Lung (tissue), 12 donors: ENCODE data around the gene PIPOX. TPM values are rescaled to one million over a fixed set of nuclear protein-coding genes. Genes with fewer than 3 reads are reported as not detected.

ENCODE experiments used
- ATAC-seq: fragments of 200-7000 bp; cut with Tn5 transposase; one replicate; pipeline ENCODE4 v1.9.1; 2020; ENCODE audit warnings: moderate number of reproducible peaks; ENCODE audit not compliant: insufficient read depth, low FRiP score
- DNase-seq, 3 donors: peaks; one replicate each; pipeline ENCODE4 v3.0.0-alpha.2; 2013 to 2017
- H3K27ac ChIP-seq, 2 donors: one replicate each; pipeline ENCODE4 v1.5.1; 2013; ENCODE audit warnings: mild to moderate bottlenecking in 2 of 2, moderate library complexity in 2 of 2, control low read depth in 1 of 2, inconsistent platforms in 1 of 2, low read depth in 1 of 2, low read length in 1 of 2
- H3K27me3 ChIP-seq, 3 donors: one replicate each; pipeline ENCODE4 v1.5.1; 2013; ENCODE audit warnings: low read length in 2 of 3; ENCODE audit not compliant: control insufficient read depth in 3 of 3, insufficient read depth in 3 of 3
- H3K36me3 ChIP-seq, 4 donors: one replicate each; pipeline ENCODE4 v1.5.1; 2013; ENCODE audit warnings: low read length in 4 of 4, mild to moderate bottlenecking in 1 of 4, moderate library complexity in 1 of 4; ENCODE audit not compliant: control insufficient read depth in 4 of 4, insufficient read depth in 4 of 4
- H3K4me1 ChIP-seq, 5 donors: one replicate each; pipeline ENCODE4 v1.5.1; 2013; ENCODE audit warnings: low read length in 5 of 5, mild to moderate bottlenecking in 2 of 5, moderate library complexity in 1 of 5; ENCODE audit not compliant: control insufficient read depth in 5 of 5, insufficient read depth in 5 of 5
- H3K4me3 ChIP-seq: one replicate; pipeline ENCODE4 v1.5.1; 2013; ENCODE audit warnings: mild to moderate bottlenecking, control low read depth, moderate library complexity
- H3K9ac ChIP-seq, 2 donors: one replicate each; pipeline ENCODE4 v1.5.1; 2013; ENCODE audit warnings: low read length in 2 of 2, control low read depth in 1 of 2; ENCODE audit not compliant: insufficient read depth in 1 of 2
- H3K9me3 ChIP-seq, 4 donors: one replicate each; pipeline ENCODE4 v1.5.1; 2013; ENCODE audit warnings: low read length in 3 of 4, mild to moderate bottlenecking in 1 of 4, moderate library complexity in 1 of 4; ENCODE audit not compliant: control insufficient read depth in 4 of 4, insufficient read depth in 3 of 4
- CTCF ChIP-seq: IDR thresholded peaks from 2 replicates; pipeline ENCODE4 v1.5.1; 2012; ENCODE audit warnings: mild to moderate bottlenecking; ENCODE audit errors: control extremely low read depth, extremely low read depth
- WGBS, 2 donors: extraction: QIAGEN DNeasy Blood & Tissue Kit; methylation state at CpG; one replicate each; pipeline ENCODE4 v1.1.7; 2013; 5-methylcytosine and 5-hydroxymethylcytosine counted together
- polyA plus RNA-seq, 2 donors: library from polyadenylated mRNA; stranded (reverse); fragments of 200-250 nt; gene quantifications; one replicate each; pipeline ENCODE4 v1.2.1, GENCODE V29; 2013
- total RNA-seq, 2 donors: library from RNA; depleted of rRNA in 1 of 2; stranded (reverse); fragments of >200 nt in 1 of 2; gene quantifications; one replicate each; pipeline ENCODE4 v1.2.1, GENCODE V29; 2014 to 2021
- donor health status: control.
- donor health status: control.
- donor health status: Bipolar disorder and iron deficiency.
- donor health status: healthy.
- donor health status: DM: yes; HTN: yes; CAD: no.

The PIPOX gene
- total and polyA plus RNA-seq, 4 donors: 0.27 to 1.9 (median 0.91) TPM

DNA sequence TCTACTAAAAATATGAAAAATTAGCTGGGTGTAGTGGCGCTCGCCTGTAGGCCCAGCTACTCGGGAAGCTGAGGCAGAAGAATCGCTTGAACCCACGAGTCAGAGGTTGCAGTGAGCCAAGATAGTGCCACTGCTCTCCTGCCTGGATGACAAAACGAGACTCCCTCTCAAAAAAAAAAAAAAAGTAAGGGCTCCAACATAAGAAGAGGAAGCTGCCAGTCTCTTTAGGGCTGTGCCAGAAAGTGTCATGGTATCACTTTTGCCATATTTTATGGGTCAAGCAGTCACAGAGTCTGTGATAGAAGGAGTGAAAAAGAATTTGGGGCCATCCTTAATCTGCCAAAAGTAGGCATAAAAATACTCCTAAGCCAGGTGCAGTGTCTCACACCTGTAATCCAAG lies 1.4 kb upstream of the PIPOX start:
- H3K9ac ChIP-seq: no peak overlapping the region
- 85 to 86% methylated on average over 6 of the region's 6 CpGs for WGBS, 2 donors
- no peak for ATAC-seq

GRCh38 chr17:29042026-29042678 lies 789 bp upstream of the PIPOX start:
- Histone ChIP-seq H3K4me3 (no peak overlapping the region), H3K9ac (no peak overlapping the region), H3K27ac (no peak overlapping the region), H3K36me3 (no peaks in the 10 kb centered on the region), H3K4me1 (peaks cover 0 to 12% (median 6%) of the 10 kb centered on the region in 5 donors), H3K27me3 (peaks cover 0 to 17% (median 3%) of the 10 kb centered on the region in 3 donors), H3K9me3 (no peaks in the 10 kb centered on the region)
- 79% methylated on average over 11 of the region's 11 CpGs for WGBS, 2 donors
- TF ChIP-seq CTCF: no peak
- no peak for ATAC-seq
- DNase-seq: no peak

More for the DNA sequence above, 1.4 kb upstream of the PIPOX start:
- TF ChIP-seq CTCF: no peak
- Histone ChIP-seq H3K27me3 (peaks cover 0 to 17% (median 3%) of the 10 kb centered on the region in 3 donors), H3K4me1 (peaks cover 0 to 12% (median 6%) of the 10 kb centered on the region in 5 donors), H3K27ac (no peak overlapping the region), H3K4me3 (no peak overlapping the region), H3K9me3 (no peaks in the 10 kb centered on the region), H3K36me3 (no peaks in the 10 kb centered on the region)
- DNase-seq: no peak

GRCh38 chr17:29043539-29044145 lies 701 bp downstream of the PIPOX start:
- no peak for DNase-seq
- WGBS, 2 donors: 75 to 80% methylated on average over 3 of the region's 3 CpGs
- Histone ChIP-seq H3K27me3 (peaks cover 0 to 5% (median 0%) of the 10 kb centered on the region in 3 donors), H3K36me3 (no peaks in the 10 kb centered on the region), H3K9ac (no peak overlapping the region), H3K4me1 (peaks cover 0 to 12% (median 6%) of the 10 kb centered on the region in 5 donors), H3K27ac (no peak overlapping the region), H3K4me3 (no peak overlapping the region), H3K9me3 (no peaks in the 10 kb centered on the region)
- no peak for ATAC-seq
- TF ChIP-seq CTCF: no peak
